Colonic mucosa (tissue), 4 donors: ENCODE measurements around the gene LIN28B. TPM values are rescaled to one million over a fixed set of nuclear protein-coding genes. Genes with fewer than 3 reads are reported as not detected.
"Not testable (repeated sequence)": the region's sequence is repeated elsewhere in the genome, so short reads cannot be mapped to it uniquely, and the experiment has no call there.

Source experiments
- DNase-seq: peaks from one replicate; pipeline ENCODE4 v3.0.0-alpha.2; 2020
- H3K27ac ChIP-seq: fragments of 200-600 bp; one replicate; pipeline ENCODE4 v1.8.0; 2021
- H3K27me3 ChIP-seq: fragments of 200-600 bp; one replicate; pipeline ENCODE4 v1.8.0; 2021
- H3K36me3 ChIP-seq: fragments of 200-600 bp; one replicate; pipeline ENCODE4 v1.8.0; 2021
- H3K4me1 ChIP-seq: fragments of 200-600 bp; one replicate; pipeline ENCODE4 v1.8.0; 2021; ENCODE audit warnings: mild to moderate bottlenecking
- H3K4me3 ChIP-seq: fragments of 200-600 bp; one replicate; pipeline ENCODE4 v1.8.0; 2021
- H3K9ac ChIP-seq, 2 donors: one replicate each; pipeline ENCODE4 v1.7.0; 2013; ENCODE audit warnings: control low read depth in 2 of 2, low read depth in 2 of 2, low read length in 2 of 2
- H3K9me3 ChIP-seq: fragments of 200-600 bp; one replicate; pipeline ENCODE4 v1.8.0; 2021
- CTCF ChIP-seq: fragments of 200-600 bp; IDR thresholded peaks from one replicate; pipeline ENCODE4 v1.8.0; 2022; ENCODE audit warnings: antibody characterized with exemption, mild to moderate bottlenecking
- intact Hi-C: fragments of 100-400 bp; cut with DNase I; formaldehyde crosslinking; loops from one replicate; pipeline ENCODE4 v1.14.1; 2022
- total RNA-seq, 2 donors: library from RNA; stranded (reverse); fragmentation: NEBNext Ultra II Directional in 1 of 2; extraction: Animal tissue kit (Norgen Biotek cat#: 25700) in 1 of 2; gene quantifications; one replicate each; pipeline ENCODE4 v1.2.1, GENCODE V29; 2021
- donor health status: healthy.
- donor health status: DM: no; HTN: no; CAD: no.
- donor health status: DM: no; HTN: no; CAD: no.

The LIN28B gene
- total RNA-seq, 2 donors from 2014 or later: 0.12 TPM; not detected in 1

GRCh38 chr6:105069821-105070445, 113.0 kb downstream of the LIN28B start:
- H3K9me3 ChIP-seq: no peaks in the 10 kb centered on the region
- intact Hi-C loops: no loop called here
- H3K27ac ChIP-seq: no peak overlapping the region
- no peak for TF ChIP-seq CTCF
- H3K4me1 ChIP-seq: no peaks in the 10 kb centered on the region
- no peak for DNase-seq
- H3K9ac ChIP-seq: no peak overlapping the region
- H3K36me3 ChIP-seq: no peaks in the 10 kb centered on the region
- no peak overlapping the region for H3K4me3 ChIP-seq
- no peaks in the 10 kb centered on the region for H3K27me3 ChIP-seq

GRCh38 chr6:105072798-105073199, 115.9 kb downstream of the LIN28B start:
- H3K27me3 ChIP-seq: no peaks in the 10 kb centered on the region
- intact Hi-C loops: no loop called here
- H3K4me1 ChIP-seq: no peaks in the 10 kb centered on the region
- no peak overlapping the region for H3K27ac ChIP-seq
- no peak for TF ChIP-seq CTCF
- H3K4me3 ChIP-seq: no peak overlapping the region
- no peaks in the 10 kb centered on the region for H3K9me3 ChIP-seq
- no peak overlapping the region for H3K9ac ChIP-seq
- no peak for DNase-seq
- H3K36me3 ChIP-seq: no peaks in the 10 kb centered on the region

- TF ChIP-seq CTCF: no peak
- H3K9me3 ChIP-seq: no peaks in the 10 kb centered on the region
- intact Hi-C loops: no loop called here
- DNase-seq: no peak
- no peak overlapping the region for H3K4me3 ChIP-seq
- H3K36me3 ChIP-seq: no peaks in the 10 kb centered on the region
- H3K9ac ChIP-seq: no peak overlapping the region
- no peaks in the 10 kb centered on the region for H3K27me3 ChIP-seq
- no peaks in the 10 kb centered on the region for H3K4me1 ChIP-seq
- H3K27ac ChIP-seq: no peak overlapping the region
Observed at GRCh38 chr6:105075210-105075609, 118.3 kb downstream of the LIN28B start.

- H3K4me1 ChIP-seq, H3K27ac ChIP-seq, intact Hi-C loops, H3K4me3 ChIP-seq, H3K9me3 ChIP-seq, H3K9ac ChIP-seq, H3K27me3 ChIP-seq, H3K36me3 ChIP-seq, DNase-seq: not testable (repeated sequence)
Observed at GRCh38 chr6:105076418-105076817, 119.5 kb downstream of the LIN28B start.

GRCh38 chr6:105077596-105078385, 120.9 kb downstream of the LIN28B start:
- no peak overlapping the region for H3K27ac ChIP-seq
- no peak overlapping the region for H3K9ac ChIP-seq
- H3K4me3 ChIP-seq: no peak overlapping the region
- intact Hi-C loops: no loop called here
- DNase-seq: no peak
- H3K4me1 ChIP-seq: no peaks in the 10 kb centered on the region
- H3K27me3 ChIP-seq: no peaks in the 10 kb centered on the region
- H3K36me3 ChIP-seq: no peaks in the 10 kb centered on the region
- TF ChIP-seq CTCF: peak; percentile 20
- H3K9me3 ChIP-seq: no peaks in the 10 kb centered on the region

GRCh38 chr6:105078386-105078708, 121.4 kb downstream of the LIN28B start:
- DNase-seq: no peak
- Histone ChIP-seq H3K9ac (no peak overlapping the region), H3K4me1 (no peaks in the 10 kb centered on the region), H3K27me3 (no peaks in the 10 kb centered on the region), H3K9me3 (no peaks in the 10 kb centered on the region), H3K27ac (no peak overlapping the region), H3K36me3 (no peaks in the 10 kb centered on the region), H3K4me3 (no peak overlapping the region)
- intact Hi-C loops: no loop called here
- TF ChIP-seq CTCF: no peak
